Hepatocyte (in vitro differentiated cells): ENCODE data around the gene NDUFS7.

Source experiments
- EZH2 ChIP-seq: fragments of 200-600 bp; sonication (generic); IDR thresholded peaks from 2 replicates; pipeline ENCODE4 v1.6.1; 2016; ENCODE audit warnings: antibody characterized with exemption, mild to moderate bottlenecking, borderline replicate concordance
- TF ChIP-seq, protein P1 (sequence below): fragments of 200-600 bp; sonication (generic); IDR thresholded peaks from 2 replicates; pipeline ENCODE4 v1.5.1; 2016; ENCODE audit warnings: antibody characterized with exemption, mild to moderate bottlenecking; ENCODE audit not compliant: poor library complexity

DNA sequence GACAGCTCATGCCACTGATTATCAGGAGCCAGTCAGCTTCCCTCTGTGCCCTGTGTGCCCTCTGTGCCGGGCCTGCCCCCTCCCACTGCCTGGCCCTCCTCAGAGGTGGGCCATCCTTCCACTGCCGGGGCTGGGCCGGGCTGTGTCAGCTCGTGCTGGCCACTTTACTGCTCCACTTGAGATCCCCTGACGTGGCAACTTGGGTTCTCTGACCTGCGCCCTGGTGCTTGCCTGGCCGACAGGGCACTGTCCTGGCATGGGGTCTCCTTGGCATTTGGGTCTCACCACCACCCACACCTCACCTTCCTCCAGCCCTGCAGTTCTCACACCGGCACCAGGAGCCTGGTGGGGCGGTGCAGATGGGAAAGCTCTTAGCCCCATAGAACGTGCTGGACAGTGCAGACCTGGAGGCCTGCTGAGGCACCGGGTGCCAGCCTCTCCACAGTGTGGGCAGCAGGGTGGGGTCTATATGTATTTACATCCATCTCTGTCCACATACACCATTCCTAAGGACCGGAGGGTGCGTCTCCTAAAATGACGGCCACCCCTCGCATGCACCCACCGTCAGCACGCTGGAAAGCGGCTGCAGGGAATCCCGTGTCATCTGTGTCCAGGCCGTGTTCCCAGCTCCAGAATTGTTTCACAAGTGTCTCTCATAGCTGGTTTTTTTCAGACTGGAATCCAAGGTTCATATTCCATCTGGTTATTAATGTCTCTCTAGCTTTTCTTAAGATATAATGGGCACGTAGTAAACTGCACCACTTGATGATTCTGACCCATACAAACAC, 35.4 kb downstream of the NDUFS7 start:
- TF ChIP-seq, protein P1, sequence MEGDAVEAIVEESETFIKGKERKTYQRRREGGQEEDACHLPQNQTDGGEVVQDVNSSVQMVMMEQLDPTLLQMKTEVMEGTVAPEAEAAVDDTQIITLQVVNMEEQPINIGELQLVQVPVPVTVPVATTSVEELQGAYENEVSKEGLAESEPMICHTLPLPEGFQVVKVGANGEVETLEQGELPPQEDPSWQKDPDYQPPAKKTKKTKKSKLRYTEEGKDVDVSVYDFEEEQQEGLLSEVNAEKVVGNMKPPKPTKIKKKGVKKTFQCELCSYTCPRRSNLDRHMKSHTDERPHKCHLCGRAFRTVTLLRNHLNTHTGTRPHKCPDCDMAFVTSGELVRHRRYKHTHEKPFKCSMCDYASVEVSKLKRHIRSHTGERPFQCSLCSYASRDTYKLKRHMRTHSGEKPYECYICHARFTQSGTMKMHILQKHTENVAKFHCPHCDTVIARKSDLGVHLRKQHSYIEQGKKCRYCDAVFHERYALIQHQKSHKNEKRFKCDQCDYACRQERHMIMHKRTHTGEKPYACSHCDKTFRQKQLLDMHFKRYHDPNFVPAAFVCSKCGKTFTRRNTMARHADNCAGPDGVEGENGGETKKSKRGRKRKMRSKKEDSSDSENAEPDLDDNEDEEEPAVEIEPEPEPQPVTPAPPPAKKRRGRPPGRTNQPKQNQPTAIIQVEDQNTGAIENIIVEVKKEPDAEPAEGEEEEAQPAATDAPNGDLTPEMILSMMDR: no peak
- TF ChIP-seq EZH2: no peak
